ENCODE measurements around the gene AKAP10. TPM values are rescaled to one million over a fixed set of nuclear protein-coding genes. Genes with fewer than 3 reads are reported as not detected.

Gene AKAP10
- total and polyA plus RNA-seq, 2 donors (not counting 3 experiments of a cell fraction or from before 2014, with no cell fraction given) = 10.0 to 27.1 TPM

GRCh38 chr17:19886116-19886515 is 91.5 kb downstream of the AKAP10 start:
- H4K20me1 ChIP-seq (replicated peaks; ENCODE audit: control insufficient read depth, extremely low read depth, insufficient read depth, low read length) = no peaks in the 10 kb centered on the region
- no peaks in the 10 kb centered on the region for H3K36me3 ChIP-seq (ENCODE audit: control insufficient read depth in 2 of 2, extremely low read depth in 1 of 2, insufficient read depth in 2 of 2, low read length in 2 of 2)
- H3K27me3 ChIP-seq (ENCODE audit: control insufficient read depth in 2 of 2, insufficient read depth in 2 of 2, low read length in 2 of 2) = no peaks in the 10 kb centered on the region
- FAIRE-seq (no peak), DNase-seq (ENCODE audit: low read depth, low spot score) (no peak)
- no peak overlapping the region for H3K4me3 ChIP-seq (replicated peaks in 1 of 3; ENCODE audit: insufficient read depth in 1 of 3, low read depth in 1 of 3, low read length in 3 of 3)
- no peak overlapping the region for H2AFZ ChIP-seq (ENCODE audit: low read depth, low read length)
- H3K4me1 ChIP-seq (ENCODE audit: control insufficient read depth, extremely low read depth, insufficient read depth, low read length) = no peaks in the 10 kb centered on the region
- no peak overlapping the region for H3K4me2 ChIP-seq (ENCODE audit: insufficient read depth, low read length)
- intact Hi-C loops (cut with micrococcal nuclease) (no loop called here), dilution Hi-C loops (cut with MboI; ENCODE audit: extremely low pct_ligation_motif_present, low sequenced_read_pairs) (no loop called here)
- no peaks in the 10 kb centered on the region for H3K9me1 ChIP-seq (replicated peaks; ENCODE audit: control insufficient read depth, extremely low read depth, insufficient read depth, low read length)
- ChIA-PET CTCF (no interaction called here), POLR2A (interaction anchor here (0.7 kb wide), 1 partner anchor 133 kb away, joined by 4 read pairs; no protein-coding TSS in a partner anchor)
- BruUV-seq (replicated peaks) = no TSS peak
- no peaks in the 10 kb centered on the region for H3K79me2 ChIP-seq (ENCODE audit: control insufficient read depth, insufficient read depth, low read length)
- no peak for TF ChIP-seq CTCF (IDR thresholded peaks at IDR 0.05; ENCODE audit: extremely low read depth in 1 of 2, insufficient read depth in 1 of 2, low read depth in 1 of 2, low read length in 2 of 2)
- no peaks in the 10 kb centered on the region for H3K9me3 ChIP-seq (replicated peaks; ENCODE audit: control insufficient read depth, insufficient read depth, low read length)
- H3K27ac ChIP-seq (ENCODE audit: insufficient read depth, low read depth, low read length) = no peak overlapping the region
- no peak overlapping the region for H3K9ac ChIP-seq (replicated peaks; ENCODE audit: extremely low read depth, insufficient read depth, low read length)

- dilution Hi-C loops (cut with MboI; ENCODE audit: extremely low pct_ligation_motif_present, low sequenced_read_pairs) (no loop called here), intact Hi-C loops (cut with micrococcal nuclease) (no loop called here)
- FAIRE-seq = no peak
- POLR2A ChIA-PET = no interaction called here
- TF ChIP-seq GATA2 (IDR thresholded peaks at IDR 0.05; ENCODE audit: insufficient read depth, insufficient read length, low read depth, low read length) = no peak
- TF ChIP-seq MYC (IDR thresholded peaks at IDR 0.05; ENCODE audit: low read depth, low read length) = no peak
- no peaks in the 10 kb centered on the region for H3K79me2 ChIP-seq (ENCODE audit: control insufficient read depth, insufficient read depth, low read length)
- no peak overlapping the region for H3K9ac ChIP-seq (replicated peaks; ENCODE audit: extremely low read depth, insufficient read depth, low read length)
- CTCF ChIA-PET = no interaction called here
- H3K9me3 ChIP-seq (replicated peaks; ENCODE audit: control insufficient read depth, insufficient read depth, low read length) = no peaks in the 10 kb centered on the region
- H3K27me3 ChIP-seq (ENCODE audit: control insufficient read depth in 2 of 2, insufficient read depth in 2 of 2, low read length in 2 of 2) = peaks cover 0 to 2% of the 10 kb centered on the region in 2 experiments
- no peaks in the 10 kb centered on the region for H3K4me1 ChIP-seq (ENCODE audit: control insufficient read depth, extremely low read depth, insufficient read depth, low read length)
- H3K36me3 ChIP-seq (ENCODE audit: control insufficient read depth in 2 of 2, extremely low read depth in 1 of 2, insufficient read depth in 2 of 2, low read length in 2 of 2) = no peaks in the 10 kb centered on the region
- no peaks in the 10 kb centered on the region for H3K9me1 ChIP-seq (replicated peaks; ENCODE audit: control insufficient read depth, extremely low read depth, insufficient read depth, low read length)
- no peak overlapping the region for H3K27ac ChIP-seq (ENCODE audit: insufficient read depth, low read depth, low read length)
- no peak overlapping the region for H3K4me3 ChIP-seq (replicated peaks in 1 of 3; ENCODE audit: insufficient read depth in 1 of 3, low read depth in 1 of 3, low read length in 3 of 3)
- DNase-seq (ENCODE audit: low read depth, low spot score) = no peak
- H2AFZ ChIP-seq (ENCODE audit: low read depth, low read length) = no peak overlapping the region
- no peaks in the 10 kb centered on the region for H4K20me1 ChIP-seq (replicated peaks; ENCODE audit: control insufficient read depth, extremely low read depth, insufficient read depth, low read length)
- BruUV-seq (replicated peaks) = no TSS peak
- H3K4me2 ChIP-seq (ENCODE audit: insufficient read depth, low read length) = no peak overlapping the region
These were observed 94.0 kb downstream of the AKAP10 start for GRCh38 chr17:19883537-19884215.
